Left ventricle myocardium inferior (tissue), 1 donor: Measurements from ENCODE around the gene LHFPL3. TPM values are rescaled to one million over a fixed set of nuclear protein-coding genes. Genes with fewer than 3 reads are reported as not detected.
"Not testable (repeated sequence)": the region's sequence is repeated elsewhere in the genome, so short reads cannot be mapped to it uniquely, and the experiment has no call there.

ENCODE experiments used
- DNase-seq: peaks from one replicate; pipeline ENCODE4 v3.0.0-alpha.2; 2020
- H3K27ac ChIP-seq: fragments of 200-600 bp; replicated peaks from 2 replicates; pipeline ENCODE4 v1.8.0; 2021
- H3K27me3 ChIP-seq: fragments of 200-600 bp; 2 replicates; pipeline ENCODE4 v1.8.0; 2021; ENCODE audit warnings: low read depth
- H3K36me3 ChIP-seq: fragments of 200-600 bp; 2 replicates; pipeline ENCODE4 v1.8.0; 2021
- H3K4me1 ChIP-seq: fragments of 200-600 bp; 2 replicates; pipeline ENCODE4 v1.8.0; 2021
- H3K4me3 ChIP-seq: fragments of 200-600 bp; 2 replicates; pipeline ENCODE4 v1.8.0; 2021; ENCODE audit warnings: mild to moderate bottlenecking, moderate library complexity
- H3K9me3 ChIP-seq: fragments of 200-600 bp; replicated peaks from 2 replicates; pipeline ENCODE4 v1.8.0; 2021
- intact Hi-C: fragments of 100-400 bp; cut with micrococcal nuclease; formaldehyde crosslinking; loops from one replicate; pipeline ENCODE4 v1.11.0; 2022
- long read RNA-seq: library from polyadenylated mRNA; unstranded; transcript quantifications from one replicate; pipeline ENCODE4 v2.0.0, GENCODE V29; 2021
- total RNA-seq: library from RNA; stranded (reverse); fragmentation: NEBNext Ultra II Directional; extraction: Animal tissue kit (Norgen Biotek cat#: 25700); gene quantifications from one replicate; pipeline ENCODE4 v1.2.1, GENCODE V29; 2021
- TF ChIP-seq, protein P1 (sequence below): fragments of 200-600 bp; IDR thresholded peaks from 2 replicates; pipeline ENCODE4 v1.8.0; 2021; ENCODE audit warnings: antibody characterized with exemption, mild to moderate bottlenecking, borderline replicate concordance
- donor health status: DM: no; HTN: yes; CAD: no; lungs with severe emphysema.

Gene LHFPL3
- not detected for total RNA-seq
- long read RNA-seq = 0 reads

DNA sequence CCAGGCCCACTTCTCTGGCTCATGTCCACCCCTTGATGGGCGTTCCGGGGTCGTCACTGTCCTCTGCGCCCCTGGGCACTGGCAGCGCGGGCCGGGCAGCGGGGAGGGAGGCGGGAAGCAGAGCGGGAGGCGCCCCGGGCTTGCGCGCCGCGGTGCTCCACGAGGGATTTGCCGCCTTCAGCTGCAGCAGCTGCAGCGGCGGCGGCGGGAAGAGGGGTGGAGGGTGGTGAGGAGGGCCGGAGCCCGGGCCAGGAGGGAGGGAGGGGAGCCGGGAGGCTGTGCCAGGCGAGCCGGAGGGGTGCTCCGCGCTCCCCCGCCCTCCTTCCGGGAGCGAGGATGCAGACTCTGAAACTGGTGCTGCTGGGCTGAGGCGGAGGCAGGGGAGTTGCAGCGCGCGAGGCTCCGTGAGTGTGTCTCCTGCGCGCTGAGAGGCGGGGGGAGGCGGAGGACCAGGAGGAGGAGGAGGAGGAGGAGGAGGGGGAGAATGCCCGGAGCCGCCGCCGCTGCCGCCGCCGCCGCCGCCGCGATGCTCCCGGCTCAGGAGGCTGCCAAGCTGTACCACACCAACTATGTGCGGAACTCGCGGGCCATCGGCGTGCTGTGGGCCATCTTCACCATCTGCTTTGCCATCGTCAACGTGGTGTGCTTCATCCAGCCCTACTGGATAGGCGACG lies at the start of gene LHFPL3:
Gene LHFPL3, plus strand, starts transcription at position 308 of the 674 bp plus-strand sequence.
- no peak for DNase-seq
- H3K4me1 ChIP-seq = peaks cover 15% of the 10 kb centered on the region
- TF ChIP-seq, protein P1, sequence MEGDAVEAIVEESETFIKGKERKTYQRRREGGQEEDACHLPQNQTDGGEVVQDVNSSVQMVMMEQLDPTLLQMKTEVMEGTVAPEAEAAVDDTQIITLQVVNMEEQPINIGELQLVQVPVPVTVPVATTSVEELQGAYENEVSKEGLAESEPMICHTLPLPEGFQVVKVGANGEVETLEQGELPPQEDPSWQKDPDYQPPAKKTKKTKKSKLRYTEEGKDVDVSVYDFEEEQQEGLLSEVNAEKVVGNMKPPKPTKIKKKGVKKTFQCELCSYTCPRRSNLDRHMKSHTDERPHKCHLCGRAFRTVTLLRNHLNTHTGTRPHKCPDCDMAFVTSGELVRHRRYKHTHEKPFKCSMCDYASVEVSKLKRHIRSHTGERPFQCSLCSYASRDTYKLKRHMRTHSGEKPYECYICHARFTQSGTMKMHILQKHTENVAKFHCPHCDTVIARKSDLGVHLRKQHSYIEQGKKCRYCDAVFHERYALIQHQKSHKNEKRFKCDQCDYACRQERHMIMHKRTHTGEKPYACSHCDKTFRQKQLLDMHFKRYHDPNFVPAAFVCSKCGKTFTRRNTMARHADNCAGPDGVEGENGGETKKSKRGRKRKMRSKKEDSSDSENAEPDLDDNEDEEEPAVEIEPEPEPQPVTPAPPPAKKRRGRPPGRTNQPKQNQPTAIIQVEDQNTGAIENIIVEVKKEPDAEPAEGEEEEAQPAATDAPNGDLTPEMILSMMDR = no peak
- H3K36me3 ChIP-seq = no peaks in the 10 kb centered on the region
- intact Hi-C loops = no loop called here
- no peak within 1 kb of the TSS for H3K27ac ChIP-seq
- H3K27me3 ChIP-seq = peaks cover 88% of the 10 kb centered on the region
- peak within 1 kb of the TSS; percentile 41 for H3K4me3 ChIP-seq
- H3K9me3 ChIP-seq = no peaks in the 10 kb centered on the region

DNA sequence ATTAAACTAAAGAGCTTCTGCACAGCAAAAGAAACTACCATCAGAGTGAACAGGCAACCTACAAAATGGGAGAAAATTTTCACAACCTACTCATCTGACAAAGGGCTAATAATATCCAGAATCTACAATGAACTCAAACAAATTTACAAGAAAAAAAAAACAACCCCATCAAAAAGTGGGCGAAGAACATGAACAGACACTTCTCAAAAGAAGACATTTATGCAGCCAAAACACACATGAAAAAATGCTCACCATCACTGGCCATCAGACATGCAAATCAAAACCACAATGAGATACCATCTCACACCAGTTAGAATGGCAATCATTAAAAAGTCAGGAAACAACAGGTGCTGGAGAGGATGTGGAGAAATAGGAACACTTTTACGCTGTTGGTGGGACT lies 46.7 kb upstream of the LHFPL3 start:
- H3K27me3 ChIP-seq, DNase-seq, H3K27ac ChIP-seq, intact Hi-C loops, H3K4me3 ChIP-seq, H3K9me3 ChIP-seq, H3K36me3 ChIP-seq, H3K4me1 ChIP-seq: not testable (repeated sequence)

DNA sequence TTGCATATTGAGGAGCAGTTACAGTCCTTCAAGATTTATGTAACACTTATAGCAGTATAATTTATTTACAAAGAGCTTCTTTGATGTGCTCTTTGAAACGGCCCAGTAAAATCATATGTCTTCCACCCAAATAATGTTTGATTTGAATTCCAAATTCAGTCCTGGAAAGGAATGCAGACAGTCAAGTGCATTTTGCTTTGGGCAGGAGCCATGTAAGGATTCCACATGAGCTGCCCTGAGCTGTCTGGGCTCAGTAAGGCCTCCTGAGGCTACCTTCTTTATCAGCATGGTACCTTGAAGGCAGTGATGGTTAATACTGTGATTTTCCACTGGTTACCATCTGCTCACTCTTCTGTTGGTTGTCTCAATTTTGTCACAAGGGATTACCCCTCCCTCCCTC lies 41.6 kb upstream of the LHFPL3 start:
- TF ChIP-seq, protein P1 = no peak
- peaks cover 4% of the 10 kb centered on the region for H3K9me3 ChIP-seq
- H3K4me3 ChIP-seq = no peak overlapping the region
- DNase-seq = no peak
- no peaks in the 10 kb centered on the region for H3K27me3 ChIP-seq
- H3K36me3 ChIP-seq = no peaks in the 10 kb centered on the region
- no peak overlapping the region for H3K27ac ChIP-seq
- intact Hi-C loops = no loop called here
- H3K4me1 ChIP-seq = no peaks in the 10 kb centered on the region

DNA sequence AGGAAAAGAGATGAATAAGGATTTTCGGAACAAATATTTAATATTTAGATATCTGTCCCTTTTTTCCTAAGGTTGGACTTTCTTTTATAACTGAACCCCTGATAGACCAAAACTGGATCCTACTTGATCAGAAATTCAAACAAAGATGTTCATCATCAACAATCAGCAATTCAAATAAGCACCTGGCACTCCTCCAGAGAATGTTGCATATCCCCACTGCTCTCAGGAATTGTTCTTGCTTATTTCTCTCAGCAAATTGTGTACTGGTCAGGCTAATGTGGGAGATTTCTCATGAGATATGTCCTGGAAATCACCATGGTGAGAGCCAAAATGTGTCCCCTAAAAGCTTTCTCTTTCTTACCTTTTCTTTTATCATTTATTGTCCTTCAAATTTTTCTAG lies 40.3 kb upstream of the LHFPL3 start:
- Histone ChIP-seq H3K36me3 (no peaks in the 10 kb centered on the region), H3K27me3 (no peaks in the 10 kb centered on the region), H3K4me1 (no peaks in the 10 kb centered on the region), H3K27ac (no peak overlapping the region), H3K9me3 (peaks cover 4% of the 10 kb centered on the region), H3K4me3 (no peak overlapping the region)
- TF ChIP-seq, protein P1 = no peak
- DNase-seq = no peak
- intact Hi-C loops = no loop called here

DNA sequence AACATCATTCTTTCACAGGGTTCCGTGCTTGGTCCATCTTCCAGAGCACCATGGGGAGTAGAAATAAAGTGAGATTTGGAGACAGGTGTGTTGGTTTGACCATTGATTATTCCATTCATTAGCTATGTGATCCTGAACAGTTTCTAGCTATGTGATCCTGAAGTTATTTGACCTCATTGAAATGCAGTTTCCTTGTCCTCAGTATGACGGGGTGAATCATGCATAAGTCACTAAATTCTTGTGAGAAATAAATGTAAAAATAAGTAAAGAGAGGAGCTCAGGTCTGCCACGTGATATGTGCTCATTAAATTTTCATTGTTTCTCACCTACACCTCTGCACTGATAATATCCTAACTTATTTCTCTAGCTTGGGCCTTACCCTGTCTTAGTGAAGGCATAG lies 34.1 kb upstream of the LHFPL3 start:
- H3K9me3 ChIP-seq = peaks cover 15% of the 10 kb centered on the region
- H3K4me3 ChIP-seq = no peak overlapping the region

DNA sequence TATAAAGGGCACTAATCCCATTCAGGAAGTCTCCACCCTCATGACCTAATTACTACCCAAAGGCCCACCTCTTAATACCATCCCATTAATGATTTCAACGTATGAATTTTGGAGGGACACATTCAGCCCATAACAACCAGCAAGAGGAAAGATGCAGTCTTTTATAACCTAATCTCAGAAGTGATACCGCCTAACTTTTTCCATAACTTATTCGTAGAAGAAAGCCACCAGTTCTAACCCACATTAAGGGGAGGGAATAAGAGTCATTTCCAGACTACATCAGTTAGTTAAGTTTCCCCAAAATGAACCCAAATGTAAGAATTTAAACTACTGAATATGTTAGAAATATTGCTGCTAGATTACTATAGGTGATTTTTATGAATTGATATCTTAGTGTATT lies 32.1 kb upstream of the LHFPL3 start:
- Histone ChIP-seq H3K9me3 (peaks cover 11% of the 10 kb centered on the region), H3K4me1 (no peaks in the 10 kb centered on the region), H3K36me3 (no peaks in the 10 kb centered on the region), H3K4me3 (no peak overlapping the region), H3K27ac (no peak overlapping the region), H3K27me3 (peaks cover 3% of the 10 kb centered on the region)
- TF ChIP-seq, protein P1 = no peak
- intact Hi-C loops = no loop called here
- no peak for DNase-seq

More for the DNA sequence above, 34.1 kb upstream of the LHFPL3 start:
- intact Hi-C loops = no loop called here
- no peaks in the 10 kb centered on the region for H3K36me3 ChIP-seq
- TF ChIP-seq, protein P1 = no peak
- no peak for DNase-seq
- H3K27ac ChIP-seq = no peak overlapping the region
- peaks cover 3% of the 10 kb centered on the region for H3K27me3 ChIP-seq
- H3K4me1 ChIP-seq = no peaks in the 10 kb centered on the region
